DND-41 (cell line): ENCODE results near the gene PRKACA.

Experiments
- CTCF ChIP-seq: IDR thresholded peaks from 2 replicates; pipeline ENCODE4 v1.5.1; 2012; ENCODE audit warnings: borderline replicate concordance, low read length, moderate library complexity, mild to moderate bottlenecking; ENCODE audit not compliant: poor library complexity, severe bottlenecking; ENCODE audit errors: extremely low read depth
- EZH2 ChIP-seq: IDR thresholded peaks from 3 replicates; pipeline ENCODE4 v1.6.1; 2012; ENCODE audit warnings: borderline replicate concordance, low read depth, mild to moderate bottlenecking, moderate library complexity, low read length, inconsistent platforms; ENCODE audit not compliant: severe bottlenecking

DNA sequence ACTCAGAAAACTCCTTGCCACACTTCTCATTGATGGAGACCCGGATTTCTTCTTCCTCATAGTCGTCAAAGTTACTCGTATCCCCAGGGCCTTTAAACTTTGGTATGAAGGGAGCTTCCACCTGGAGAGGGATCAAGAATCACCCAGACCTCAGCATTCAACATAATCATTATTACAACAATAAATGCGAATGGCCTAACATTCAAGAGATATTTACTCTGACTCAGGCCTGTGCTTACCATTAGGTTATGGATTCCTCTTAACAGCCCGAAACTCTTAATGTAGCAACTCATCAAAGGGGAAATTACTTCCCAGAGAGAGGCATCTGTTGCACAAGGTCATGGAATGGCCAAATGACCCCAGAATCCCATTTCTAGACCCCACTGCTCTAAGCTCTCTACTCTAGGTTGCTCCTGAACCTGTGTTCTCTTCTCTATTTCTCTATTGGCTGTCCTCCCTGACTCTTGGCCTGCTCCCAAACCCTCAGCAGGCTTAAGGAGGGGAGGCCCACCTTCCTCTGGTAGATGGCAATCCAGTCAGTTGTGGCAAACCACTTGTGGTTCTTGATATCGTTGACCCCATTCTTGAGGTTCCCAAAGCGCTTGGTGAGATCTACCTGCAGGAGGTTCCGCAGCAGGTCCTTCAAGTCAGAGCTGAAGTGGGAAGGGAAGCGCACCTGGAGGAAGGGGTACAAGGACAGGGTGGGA is 24.3 kb downstream of the PRKACA start:
- TF ChIP-seq CTCF (no peak), EZH2 (no peak)
